Fibroblast of pulmonary artery (primary cell): Measurements from ENCODE around the gene GJC1.

Source experiments
- DNase-seq: peaks from one replicate; pipeline ENCODE4 v3.0.0-alpha.2; 2010; ENCODE audit warnings: low read depth
- H3K4me3 ChIP-seq: replicated peaks from 2 replicates; pipeline ENCODE4 v1.5.1; 2011; ENCODE audit warnings: low read depth, mild to moderate bottlenecking, control low read depth, low read length, moderate library complexity
- TF ChIP-seq, protein P1 (sequence below): IDR thresholded peaks from 2 replicates; pipeline ENCODE4 v1.5.1; 2011; ENCODE audit warnings: mild to moderate bottlenecking, control low read depth, low read length, inconsistent platforms; ENCODE audit errors: missing control alignments

GJC1 gene

DNA sequence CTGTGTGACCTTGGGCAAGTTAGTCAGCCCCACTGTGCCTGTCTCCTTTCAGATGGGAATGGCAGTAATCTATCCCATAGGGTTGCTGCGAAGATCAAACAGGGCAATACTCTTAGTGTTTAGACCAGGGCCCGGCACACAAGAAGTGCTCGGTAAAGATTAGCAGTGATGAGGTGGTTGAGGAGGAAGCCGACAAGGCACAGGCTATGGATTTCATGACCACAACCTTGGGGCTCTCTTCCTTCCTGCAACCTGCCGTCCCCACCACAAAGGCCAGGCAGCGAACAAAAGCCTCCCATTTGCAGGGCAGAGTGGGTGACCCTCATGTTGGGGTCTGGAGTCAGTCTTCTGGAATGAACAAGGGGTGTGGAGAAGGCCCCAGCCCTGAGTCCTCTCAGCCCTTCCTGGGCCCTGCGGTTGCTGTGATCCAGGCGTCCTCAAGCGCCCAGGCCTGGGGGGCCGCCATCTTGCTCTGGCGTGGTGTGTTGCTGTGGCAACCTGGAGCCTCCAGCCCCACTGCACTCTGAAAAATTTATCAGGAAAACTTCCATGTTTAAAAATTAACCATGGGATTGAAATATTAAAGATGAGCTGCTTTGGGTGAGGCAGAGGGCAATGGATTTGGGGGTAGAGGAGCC, 61.5 kb downstream of the GJC1 start:
- DNase-seq, result no peak
- TF ChIP-seq, protein P1, sequence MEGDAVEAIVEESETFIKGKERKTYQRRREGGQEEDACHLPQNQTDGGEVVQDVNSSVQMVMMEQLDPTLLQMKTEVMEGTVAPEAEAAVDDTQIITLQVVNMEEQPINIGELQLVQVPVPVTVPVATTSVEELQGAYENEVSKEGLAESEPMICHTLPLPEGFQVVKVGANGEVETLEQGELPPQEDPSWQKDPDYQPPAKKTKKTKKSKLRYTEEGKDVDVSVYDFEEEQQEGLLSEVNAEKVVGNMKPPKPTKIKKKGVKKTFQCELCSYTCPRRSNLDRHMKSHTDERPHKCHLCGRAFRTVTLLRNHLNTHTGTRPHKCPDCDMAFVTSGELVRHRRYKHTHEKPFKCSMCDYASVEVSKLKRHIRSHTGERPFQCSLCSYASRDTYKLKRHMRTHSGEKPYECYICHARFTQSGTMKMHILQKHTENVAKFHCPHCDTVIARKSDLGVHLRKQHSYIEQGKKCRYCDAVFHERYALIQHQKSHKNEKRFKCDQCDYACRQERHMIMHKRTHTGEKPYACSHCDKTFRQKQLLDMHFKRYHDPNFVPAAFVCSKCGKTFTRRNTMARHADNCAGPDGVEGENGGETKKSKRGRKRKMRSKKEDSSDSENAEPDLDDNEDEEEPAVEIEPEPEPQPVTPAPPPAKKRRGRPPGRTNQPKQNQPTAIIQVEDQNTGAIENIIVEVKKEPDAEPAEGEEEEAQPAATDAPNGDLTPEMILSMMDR, result no peak
- H3K4me3 ChIP-seq, result no peak overlapping the region

DNA sequence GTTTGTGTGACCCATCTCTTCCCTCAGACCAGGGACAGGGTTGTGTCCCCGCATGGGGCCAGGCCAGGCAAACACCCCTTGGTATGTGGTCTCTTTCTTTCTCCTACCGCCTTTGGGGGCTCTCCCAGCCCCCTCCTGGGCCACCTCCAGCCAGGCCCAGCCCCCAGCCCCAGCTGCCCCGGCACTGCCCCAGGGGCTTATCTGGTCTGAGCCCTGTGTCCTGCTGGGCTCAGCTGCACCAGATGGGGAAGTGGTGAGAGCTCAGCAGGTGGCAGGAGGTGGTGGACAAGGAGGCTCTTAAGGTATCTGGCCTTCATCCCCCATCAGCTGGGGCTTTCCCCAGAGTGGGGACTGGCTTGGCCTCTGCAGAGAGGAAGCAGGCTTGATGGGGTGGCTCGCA, 62.6 kb downstream of the GJC1 start:
- no peak overlapping the region for H3K4me3 ChIP-seq
- DNase-seq, result no peak
- TF ChIP-seq, protein P1, result no peak

DNA sequence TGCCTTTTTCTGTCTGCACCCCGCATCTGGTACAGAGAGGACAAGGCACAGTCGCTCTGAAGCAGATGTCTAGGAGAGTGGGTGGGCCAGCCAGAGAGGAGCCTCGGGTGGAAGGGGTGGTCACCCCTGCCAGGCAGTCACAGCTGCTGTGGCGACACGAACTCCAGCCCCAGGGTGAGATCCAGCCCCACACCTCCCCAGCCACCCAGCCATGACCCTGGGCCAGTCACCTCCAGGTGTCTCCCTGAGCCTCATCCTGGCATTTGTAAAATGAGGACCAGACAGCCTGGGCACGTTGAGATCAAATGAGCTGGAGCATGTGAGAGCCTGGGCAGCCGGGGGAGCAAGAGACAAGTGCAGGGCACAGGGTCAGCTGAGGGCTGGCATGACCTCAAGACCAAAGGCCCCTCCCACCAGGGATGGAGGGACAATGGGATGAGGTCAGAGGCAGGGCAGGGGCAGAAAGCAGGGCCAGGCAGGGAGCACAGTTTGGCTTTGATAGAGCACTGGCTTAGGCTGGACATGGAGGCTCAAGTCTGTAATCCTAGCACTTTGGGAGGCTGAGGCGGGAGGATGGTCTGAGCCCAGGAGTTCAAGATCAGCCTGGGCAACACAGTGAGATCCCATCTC, 63.6 kb downstream of the GJC1 start:
- no peak for DNase-seq
- TF ChIP-seq, protein P1, result no peak
- H3K4me3 ChIP-seq, result no peak overlapping the region

DNA sequence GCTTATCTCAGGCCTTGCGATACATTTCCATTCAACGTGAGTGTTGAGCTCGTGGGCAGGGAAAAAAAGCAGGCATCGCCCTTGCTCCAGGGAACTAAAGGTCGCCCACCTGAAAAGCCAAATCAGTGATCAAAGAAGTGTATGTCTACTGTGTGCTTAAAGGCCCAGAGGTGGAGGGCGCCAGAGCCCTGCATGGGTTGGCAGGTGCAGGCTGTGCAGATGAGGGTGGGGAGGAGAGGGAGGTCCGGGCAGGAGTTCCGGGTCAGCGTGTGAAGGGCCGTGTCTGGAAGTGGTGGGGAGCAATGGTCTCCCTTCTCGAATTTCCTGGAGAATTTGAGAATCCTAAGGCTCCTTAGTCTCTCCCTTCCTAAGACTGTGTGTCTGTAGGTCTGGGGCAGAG, 64.1 kb downstream of the GJC1 start:
- H3K4me3 ChIP-seq, result no peak overlapping the region
- no peak for DNase-seq
- TF ChIP-seq, protein P1, result no peak

DNA sequence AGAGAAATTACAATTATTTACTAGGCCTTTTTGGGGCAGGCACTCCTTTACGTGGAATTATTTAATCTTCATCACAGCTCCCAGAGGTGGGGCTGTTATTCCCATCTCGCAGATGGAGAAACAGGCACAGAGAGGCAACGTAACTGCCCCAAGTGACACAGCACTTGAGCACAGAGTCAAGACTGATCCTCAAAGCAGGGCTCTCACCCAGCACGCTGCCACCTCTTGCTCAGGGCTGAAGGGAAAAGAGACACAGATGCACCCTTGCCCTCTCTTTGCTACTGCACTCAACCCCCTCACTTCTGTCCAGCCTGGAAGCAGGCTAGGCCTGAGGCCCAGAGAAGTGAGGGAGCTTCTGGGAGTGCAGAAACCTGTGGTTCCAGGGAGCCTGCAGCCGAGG, 66.9 kb downstream of the GJC1 start:
- TF ChIP-seq, protein P1, result no peak
- no peak for DNase-seq

DNA sequence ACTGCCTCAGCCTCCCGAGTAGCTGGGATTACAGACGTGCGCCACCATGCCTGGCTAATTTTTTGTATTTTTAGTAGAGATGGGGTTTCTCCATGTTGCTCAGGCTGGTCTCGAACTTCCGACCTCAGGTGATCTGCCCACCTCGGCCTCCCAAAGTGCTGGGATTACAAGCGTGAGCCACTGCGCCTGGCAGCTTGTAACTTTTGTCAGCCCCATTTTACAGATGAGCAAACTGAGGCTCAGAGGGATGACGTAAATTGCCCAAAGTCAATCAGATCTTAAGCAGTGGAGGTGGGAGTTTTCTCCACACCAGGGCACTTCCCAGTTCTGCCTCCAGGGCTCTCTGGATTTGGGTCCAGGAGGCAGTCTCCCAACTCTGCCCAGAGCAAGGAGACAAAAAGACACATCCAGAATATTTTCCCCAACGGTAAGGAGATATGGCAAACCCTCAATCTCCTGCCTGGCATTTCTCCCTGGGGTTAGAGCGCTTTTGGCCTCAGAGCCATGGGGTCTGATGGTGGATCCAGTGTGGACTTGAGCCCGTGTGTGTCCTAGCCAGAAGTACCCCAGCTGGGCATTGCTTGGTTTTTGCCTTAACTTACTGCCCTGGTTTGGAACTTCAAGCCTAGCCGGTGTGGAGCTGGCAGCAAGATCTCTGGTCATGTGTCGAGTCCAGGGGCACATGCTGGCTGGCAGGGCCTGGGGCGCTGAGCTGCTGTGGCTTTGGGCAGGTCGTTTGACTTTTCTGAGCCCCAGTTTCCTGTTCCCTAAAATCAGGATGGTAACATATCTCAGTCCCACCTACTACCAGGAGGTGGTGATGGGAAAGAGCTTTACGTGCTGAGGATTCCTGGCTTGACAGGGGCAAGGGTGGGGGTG, 67.9 kb downstream of the GJC1 start:
- H3K4me3 ChIP-seq, result no peak overlapping the region
- TF ChIP-seq, protein P1, result no peak
- no peak for DNase-seq

More for the DNA sequence above, 66.9 kb downstream of the GJC1 start:
- H3K4me3 ChIP-seq, result no peak overlapping the region
